HG03097 (cell line): ENCODE results near the gene FH.
A peak's percentile ranks its signal among the peaks of the same experiment; 100 is the strongest.

Experiments used
- ATAC-seq: cut with Tn5 transposase; IDR thresholded peaks from one replicate; pipeline ENCODE4 v1.9.1; 2021; ENCODE audit not compliant: unreplicated experiment, low FRiP score

FH gene

GRCh38 chr1:241525026-241525425 lies 5.5 kb upstream of the FH start:
- no peak for ATAC-seq

GRCh38 chr1:241521718-241522117 lies 2.2 kb upstream of the FH start:
- ATAC-seq, result no peak

- ATAC-seq, result no peak
Observed at GRCh38 chr1:241520080-241520465, 518 bp upstream of the FH start.

GRCh38 chr1:241518476-241519307 lies 863 bp downstream of the FH start:
- peak; percentile 31 for ATAC-seq

- ATAC-seq, result no peak
Observed at GRCh38 chr1:241513378-241513777, 6.2 kb downstream of the FH start.

GRCh38 chr1:241507189-241507863 lies 12.2 kb downstream of the FH start:
- ATAC-seq, result no peak

- no peak for ATAC-seq
Observed at GRCh38 chr1:241503444-241503843, 16.1 kb downstream of the FH start.

- no peak for ATAC-seq
Observed at GRCh38 chr1:241499910-241500309, 19.6 kb downstream of the FH start.

GRCh38 chr1:241495741-241496140 lies 23.8 kb downstream of the FH start:
- no peak for ATAC-seq

GRCh38 chr1:241488739-241489138 lies 30.8 kb downstream of the FH start:
- no peak for ATAC-seq

- ATAC-seq, result peak; percentile 42
Observed at GRCh38 chr1:241485554-241485992, 34.0 kb downstream of the FH start.

- ATAC-seq, result peak; percentile 74
Observed at GRCh38 chr1:241485145-241485544, 34.4 kb downstream of the FH start.

- ATAC-seq, result no peak
Observed at GRCh38 chr1:241482761-241483250, 36.7 kb downstream of the FH start.

- ATAC-seq, result no peak
Observed at GRCh38 chr1:241479294-241479693, 40.3 kb downstream of the FH start.

- no peak for ATAC-seq
Observed at GRCh38 chr1:241475671-241476070, 43.9 kb downstream of the FH start.

GRCh38 chr1:241473026-241473425 lies 46.5 kb downstream of the FH start:
- no peak for ATAC-seq

GRCh38 chr1:241470908-241471590 lies 48.5 kb downstream of the FH start:
- ATAC-seq, result no peak

- ATAC-seq, result no peak
Observed at GRCh38 chr1:241470361-241470760, 49.2 kb downstream of the FH start.

GRCh38 chr1:241465673-241466072 lies 53.9 kb downstream of the FH start:
- no peak for ATAC-seq

- no peak for ATAC-seq
Observed at GRCh38 chr1:241464985-241465384, 54.6 kb downstream of the FH start.

- ATAC-seq, result no peak
Observed at GRCh38 chr1:241462391-241462790, 57.2 kb downstream of the FH start.
